Astrocyte of the spinal cord (primary cell): Measurements from ENCODE around the gene SCFD2.

Experiments used
- DNase-seq: peaks from one replicate; pipeline ENCODE4 v3.0.0; 2011; ENCODE audit warnings: low read depth, low spot score
- H3K4me3 ChIP-seq: 2 replicates; pipeline ENCODE4 v1.5.1; 2011; ENCODE audit warnings: low read depth, mild to moderate bottlenecking, low read length, moderate library complexity
- in situ Hi-C: cut with HindIII; loops from 2 replicates; pipeline ENCODE4 v1.10.0; 2017; ENCODE audit warnings: low sequenced_read_pairs
- TF ChIP-seq, protein P1 (sequence below): IDR thresholded peaks from 2 replicates; pipeline ENCODE4 v1.5.1; 2012; ENCODE audit warnings: low read depth, mild to moderate bottlenecking, low read length, inconsistent platforms

SCFD2 gene

DNA sequence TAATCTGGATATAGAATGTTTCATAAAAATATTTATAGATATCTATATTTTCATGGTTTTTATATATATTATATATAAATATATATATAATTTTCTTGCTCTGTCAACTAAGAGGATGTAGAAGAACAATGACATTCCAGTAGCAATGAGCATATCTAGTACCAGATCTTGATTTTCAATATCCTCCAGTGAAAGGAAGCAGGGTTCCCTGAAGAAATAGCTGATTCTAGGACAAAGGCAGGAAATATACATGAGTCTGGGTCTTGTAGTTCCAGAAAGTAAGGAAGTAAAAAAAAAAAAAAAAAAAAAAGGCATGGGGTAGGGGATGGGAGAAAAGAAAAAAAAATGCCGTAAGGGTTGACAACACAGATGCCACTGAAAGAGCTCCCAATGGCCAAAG, 262.4 kb downstream of the SCFD2 start:
- H3K4me3 ChIP-seq, result no peak overlapping the region
- no peak for DNase-seq
- TF ChIP-seq, protein P1, sequence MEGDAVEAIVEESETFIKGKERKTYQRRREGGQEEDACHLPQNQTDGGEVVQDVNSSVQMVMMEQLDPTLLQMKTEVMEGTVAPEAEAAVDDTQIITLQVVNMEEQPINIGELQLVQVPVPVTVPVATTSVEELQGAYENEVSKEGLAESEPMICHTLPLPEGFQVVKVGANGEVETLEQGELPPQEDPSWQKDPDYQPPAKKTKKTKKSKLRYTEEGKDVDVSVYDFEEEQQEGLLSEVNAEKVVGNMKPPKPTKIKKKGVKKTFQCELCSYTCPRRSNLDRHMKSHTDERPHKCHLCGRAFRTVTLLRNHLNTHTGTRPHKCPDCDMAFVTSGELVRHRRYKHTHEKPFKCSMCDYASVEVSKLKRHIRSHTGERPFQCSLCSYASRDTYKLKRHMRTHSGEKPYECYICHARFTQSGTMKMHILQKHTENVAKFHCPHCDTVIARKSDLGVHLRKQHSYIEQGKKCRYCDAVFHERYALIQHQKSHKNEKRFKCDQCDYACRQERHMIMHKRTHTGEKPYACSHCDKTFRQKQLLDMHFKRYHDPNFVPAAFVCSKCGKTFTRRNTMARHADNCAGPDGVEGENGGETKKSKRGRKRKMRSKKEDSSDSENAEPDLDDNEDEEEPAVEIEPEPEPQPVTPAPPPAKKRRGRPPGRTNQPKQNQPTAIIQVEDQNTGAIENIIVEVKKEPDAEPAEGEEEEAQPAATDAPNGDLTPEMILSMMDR, result no peak
- in situ Hi-C loops, result no loop called here

DNA sequence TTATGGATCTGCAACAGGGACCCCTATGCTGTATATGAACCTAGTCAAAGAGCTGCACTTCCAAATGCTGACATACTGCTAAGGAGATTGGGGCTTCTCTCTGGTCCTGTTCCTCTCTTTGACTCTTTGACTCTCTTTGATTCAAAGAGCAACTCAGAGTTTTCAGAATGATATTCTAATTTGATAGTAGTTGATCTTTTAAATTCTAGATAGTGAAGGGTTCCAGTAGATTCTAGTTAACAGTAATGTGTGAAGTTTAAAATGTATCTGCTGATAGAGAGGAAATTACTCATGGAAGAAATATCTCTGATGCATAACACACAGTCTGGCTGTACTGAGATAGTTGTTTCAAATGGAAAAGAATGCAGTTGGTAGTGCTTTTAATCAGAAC, 264.7 kb downstream of the SCFD2 start:
- TF ChIP-seq, protein P1, result no peak
- no peak overlapping the region for H3K4me3 ChIP-seq
- DNase-seq, result peak; percentile 79

DNA sequence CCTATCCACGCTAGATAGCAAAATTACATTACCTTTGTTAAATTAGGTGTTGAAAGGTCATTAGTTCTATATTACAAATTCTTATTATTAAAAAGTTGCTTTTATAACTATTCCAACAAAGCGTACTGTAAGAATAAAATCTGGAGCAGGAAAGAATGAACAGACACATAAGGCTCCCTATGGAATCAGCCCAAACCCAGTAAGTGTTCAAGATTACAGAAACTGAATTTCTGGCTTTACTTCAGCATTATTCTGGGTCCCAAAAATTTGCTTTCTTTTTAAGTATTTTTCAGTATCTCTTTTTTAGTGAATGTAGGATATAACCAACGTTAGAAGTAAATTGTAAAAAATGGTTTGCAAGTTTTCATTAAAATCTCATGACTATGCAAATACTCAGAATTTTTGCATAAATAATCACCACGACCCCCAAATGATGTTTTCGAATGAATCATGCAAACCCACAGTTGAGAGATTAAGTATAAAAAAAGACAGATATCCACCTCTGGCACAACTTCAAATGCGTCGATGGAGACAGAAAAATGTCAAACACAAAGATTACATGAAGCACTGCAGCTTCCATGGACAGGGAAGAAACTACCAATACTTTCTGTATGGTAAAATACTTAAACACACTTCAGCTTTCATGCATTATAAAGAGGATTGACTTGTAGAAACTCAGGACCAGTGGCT, 265.2 kb downstream of the SCFD2 start:
- no peak overlapping the region for H3K4me3 ChIP-seq
- in situ Hi-C loops, result no loop called here
- peak; percentile 69 for DNase-seq
- TF ChIP-seq, protein P1, result no peak

More for the DNA sequence above, 264.7 kb downstream of the SCFD2 start:
- in situ Hi-C loops, result no loop called here

DNA sequence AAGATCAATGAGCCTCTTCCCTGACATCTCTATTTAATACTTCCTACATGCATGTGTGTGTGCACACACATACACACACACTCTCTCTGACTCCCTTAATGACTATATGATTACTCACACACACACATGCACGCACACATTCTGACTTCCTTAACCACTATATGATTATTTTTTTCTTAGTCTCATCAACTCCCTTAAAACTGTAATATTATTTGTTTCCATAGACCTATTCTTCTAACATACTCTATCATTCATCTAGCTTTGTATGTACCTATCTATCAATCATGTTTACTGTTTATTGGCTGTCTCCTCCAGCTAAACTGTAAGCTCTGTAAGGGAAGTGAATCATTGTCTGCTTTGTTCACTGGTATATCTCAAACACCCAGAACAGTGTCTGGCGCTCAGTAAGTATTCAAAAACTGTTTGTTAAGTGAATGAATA, 267.2 kb downstream of the SCFD2 start:
- peak; percentile 62 for DNase-seq
- TF ChIP-seq, protein P1, result no peak

DNA sequence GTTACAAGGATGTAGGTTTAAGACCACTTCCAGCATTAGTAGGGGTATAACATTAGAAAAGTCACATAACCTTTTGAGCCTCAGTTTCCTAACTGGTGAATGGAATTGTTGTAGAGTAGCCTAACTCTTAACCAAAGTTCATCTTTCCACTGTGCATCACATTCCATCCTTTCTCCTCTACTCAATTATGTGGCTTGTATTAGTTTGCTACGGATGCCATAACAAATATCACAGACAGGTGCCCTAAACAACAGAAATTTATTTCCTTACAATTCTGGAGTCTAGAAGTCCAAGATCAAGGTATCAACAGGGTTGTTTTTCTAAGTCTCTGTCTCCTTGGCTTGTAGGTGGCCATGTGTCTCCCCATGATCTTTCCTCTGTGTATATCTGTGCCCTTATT, 271.8 kb downstream of the SCFD2 start:
- no peak for DNase-seq
- in situ Hi-C loops, result no loop called here
- TF ChIP-seq, protein P1, result no peak
- H3K4me3 ChIP-seq, result no peak overlapping the region

More for the DNA sequence above, 267.2 kb downstream of the SCFD2 start:
- H3K4me3 ChIP-seq, result no peak overlapping the region
- in situ Hi-C loops, result no loop called here

DNA sequence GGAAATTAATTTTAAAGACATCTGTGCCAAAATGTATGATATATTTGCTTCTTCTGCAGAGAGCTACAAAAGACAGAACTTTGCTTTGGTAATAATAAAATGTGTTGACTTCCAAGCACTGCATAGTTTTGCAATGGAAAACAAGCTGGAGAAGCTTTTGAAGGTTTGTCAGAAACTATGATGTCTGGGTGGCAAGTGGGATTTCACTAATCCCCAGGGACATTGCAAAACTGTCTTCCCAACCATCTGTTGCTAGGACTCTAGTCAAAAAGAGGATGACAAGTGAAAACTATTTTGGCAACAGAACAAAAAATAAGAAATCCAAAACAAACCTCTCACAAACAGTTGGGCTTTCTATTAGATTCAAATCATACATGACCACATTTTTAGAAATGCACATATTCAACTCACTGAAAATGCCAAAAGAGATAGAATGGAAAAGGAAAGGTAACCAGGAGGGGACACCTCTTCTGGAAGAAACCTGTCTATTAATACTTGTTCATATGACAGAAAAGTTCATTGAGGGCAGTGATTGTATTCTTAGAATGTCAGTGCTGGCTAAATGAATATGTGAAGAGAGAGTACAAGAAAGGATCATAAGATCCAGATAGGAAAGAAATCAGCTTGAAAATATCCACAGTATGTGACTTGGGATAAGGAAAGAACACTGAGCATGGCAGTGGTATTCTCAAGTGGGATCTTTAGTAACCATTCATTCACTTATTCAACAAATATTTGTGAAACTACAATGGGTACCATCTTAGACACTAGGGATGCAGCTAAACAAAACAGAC, 275.7 kb downstream of the SCFD2 start:
- no peak overlapping the region for H3K4me3 ChIP-seq
- TF ChIP-seq, protein P1, result no peak
- no peak for DNase-seq
- in situ Hi-C loops, result no loop called here
